Stimulated activated CD8-positive, alpha-beta memory T cell treated with anti-CD3 and anti-CD28 coated beads, Interleukin-4, amount 100 ng/mL, for 24 hours (primary cell): ENCODE measurements around the gene PSMB4.
"Not testable (repeated sequence)": the region's sequence is repeated elsewhere in the genome, so short reads cannot be mapped to it uniquely, and the experiment has no call there.

Experiments used
- DNase-seq: peaks from one replicate; pipeline ENCODE4 v3.0.0-alpha.2; 2020; ENCODE audit warnings: low read depth

The PSMB4 gene

DNA sequence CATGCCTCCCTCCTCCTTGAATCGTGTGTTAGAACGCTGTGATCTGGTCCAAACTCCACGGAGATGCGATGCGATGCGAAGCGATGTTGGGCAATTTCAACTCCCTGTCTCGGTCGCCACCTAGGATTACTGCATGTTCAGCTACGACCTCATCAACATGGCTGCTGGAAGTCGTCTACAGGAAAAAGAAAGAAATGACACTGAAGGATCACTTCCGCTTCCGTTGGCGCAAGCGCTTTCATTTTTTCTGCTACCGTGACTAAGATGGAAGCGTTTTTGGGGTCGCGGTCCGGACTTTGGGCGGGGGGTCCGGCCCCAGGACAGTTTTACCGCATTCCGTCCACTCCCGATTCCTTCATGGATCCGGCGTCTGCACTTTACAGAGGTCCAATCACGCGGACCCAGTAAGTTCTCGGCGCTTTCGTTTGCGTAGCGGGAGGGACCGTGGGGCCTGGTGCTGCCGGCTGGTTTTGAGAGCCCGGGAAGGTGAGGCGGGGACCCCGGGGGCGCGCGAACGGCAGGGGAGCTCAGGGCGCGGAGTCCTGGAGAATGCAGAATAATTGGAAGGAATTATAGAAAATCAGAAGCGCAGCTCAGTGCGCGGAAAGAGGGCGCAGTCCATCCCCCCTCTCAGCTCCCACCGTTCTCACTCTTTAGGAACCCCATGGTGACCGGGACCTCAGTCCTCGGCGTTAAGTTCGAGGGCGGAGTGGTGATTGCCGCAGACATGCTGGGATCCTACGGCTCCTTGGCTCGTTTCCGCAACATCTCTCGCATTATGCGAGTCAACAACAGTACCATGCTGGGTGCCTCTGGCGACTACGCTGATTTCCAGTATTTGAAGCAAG, at the start of gene PSMB4:
Gene PSMB4, plus strand, starts transcription at position 250 of the 848 bp plus-strand sequence. Its CDS starts 15 bp downstream, at position 265.
- DNase-seq: peak; percentile 58

DNA sequence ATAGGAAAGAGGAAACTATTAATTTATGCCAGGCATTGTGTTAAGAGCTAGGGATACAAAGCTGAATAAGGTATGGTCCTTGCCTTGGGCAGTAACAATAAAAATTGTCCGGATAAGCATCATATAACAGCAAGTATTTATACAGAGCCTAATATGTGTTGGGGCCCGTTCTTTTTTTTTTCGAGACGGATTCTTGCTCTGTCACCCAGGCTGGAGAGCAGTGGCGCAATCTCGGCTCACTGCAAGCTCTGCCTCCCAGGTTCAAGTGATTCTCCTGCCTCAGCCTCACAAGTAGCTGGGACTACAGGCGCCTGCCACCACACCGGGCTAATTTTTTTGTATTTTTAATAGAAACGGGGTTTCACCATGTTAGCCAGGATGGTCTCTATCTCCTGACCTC, 49.0 kb upstream of the PSMB4 start:
- DNase-seq: not testable (repeated sequence)

- no peak for DNase-seq
These were observed 47.2 kb upstream of the PSMB4 start for GRCh38 chr1:151352021-151352718.

- no peak for DNase-seq
These were observed 42.7 kb upstream of the PSMB4 start for GRCh38 chr1:151356696-151357095.

GRCh38 chr1:151361883-151362282, 37.5 kb upstream of the PSMB4 start:
- DNase-seq: no peak

DNA sequence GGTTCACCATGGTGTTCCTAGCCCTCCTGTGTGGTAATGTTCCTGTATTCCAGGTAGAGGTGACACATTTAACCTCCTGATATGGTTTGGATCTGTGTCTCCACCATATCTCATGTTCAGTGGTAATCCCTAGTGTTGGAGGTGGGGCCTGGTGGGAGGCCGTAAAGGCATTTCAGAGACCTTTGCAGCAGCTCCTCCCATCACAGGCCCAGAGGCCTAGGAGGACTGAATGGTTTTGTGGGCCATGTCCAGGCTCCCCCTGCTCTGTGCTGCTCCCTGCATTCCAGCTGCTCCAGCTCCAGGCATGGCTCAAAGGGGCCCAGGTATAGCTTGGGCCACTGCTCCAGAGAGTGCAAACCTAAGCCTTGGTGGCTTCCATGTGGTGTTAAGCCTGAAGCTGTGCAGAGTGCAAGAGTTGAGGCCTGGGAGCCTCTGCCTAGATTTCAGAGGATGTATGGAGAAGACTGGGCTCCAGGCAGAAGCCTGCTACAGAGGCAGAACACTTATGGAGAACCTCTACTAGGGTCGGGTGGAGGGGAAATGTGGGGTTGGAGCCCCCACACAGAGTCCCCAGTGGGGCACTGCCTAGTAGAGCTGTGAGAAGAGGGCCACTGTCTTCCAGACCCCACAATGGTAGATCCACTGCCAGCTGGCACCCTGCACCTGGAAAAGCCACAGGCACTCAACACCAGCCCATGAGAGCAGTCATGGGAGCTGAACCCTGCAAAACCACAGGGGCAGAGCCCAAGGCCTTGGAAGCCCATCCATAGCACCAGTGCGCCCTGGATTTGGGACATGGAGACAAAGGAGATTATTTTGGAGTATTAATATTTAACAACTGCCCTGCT, 36.8 kb upstream of the PSMB4 start:
- DNase-seq: no peak

- no peak for DNase-seq
These were observed 34.4 kb upstream of the PSMB4 start for GRCh38 chr1:151364996-151365395.

GRCh38 chr1:151367658-151368392, 31.5 kb upstream of the PSMB4 start:
- DNase-seq: no peak

GRCh38 chr1:151368393-151369301, 30.7 kb upstream of the PSMB4 start:
- no peak for DNase-seq

GRCh38 chr1:151369302-151369610, 30.1 kb upstream of the PSMB4 start:
- DNase-seq: no peak

- DNase-seq: no peak
These were observed 29.7 kb upstream of the PSMB4 start for GRCh38 chr1:151369621-151370048.

DNA sequence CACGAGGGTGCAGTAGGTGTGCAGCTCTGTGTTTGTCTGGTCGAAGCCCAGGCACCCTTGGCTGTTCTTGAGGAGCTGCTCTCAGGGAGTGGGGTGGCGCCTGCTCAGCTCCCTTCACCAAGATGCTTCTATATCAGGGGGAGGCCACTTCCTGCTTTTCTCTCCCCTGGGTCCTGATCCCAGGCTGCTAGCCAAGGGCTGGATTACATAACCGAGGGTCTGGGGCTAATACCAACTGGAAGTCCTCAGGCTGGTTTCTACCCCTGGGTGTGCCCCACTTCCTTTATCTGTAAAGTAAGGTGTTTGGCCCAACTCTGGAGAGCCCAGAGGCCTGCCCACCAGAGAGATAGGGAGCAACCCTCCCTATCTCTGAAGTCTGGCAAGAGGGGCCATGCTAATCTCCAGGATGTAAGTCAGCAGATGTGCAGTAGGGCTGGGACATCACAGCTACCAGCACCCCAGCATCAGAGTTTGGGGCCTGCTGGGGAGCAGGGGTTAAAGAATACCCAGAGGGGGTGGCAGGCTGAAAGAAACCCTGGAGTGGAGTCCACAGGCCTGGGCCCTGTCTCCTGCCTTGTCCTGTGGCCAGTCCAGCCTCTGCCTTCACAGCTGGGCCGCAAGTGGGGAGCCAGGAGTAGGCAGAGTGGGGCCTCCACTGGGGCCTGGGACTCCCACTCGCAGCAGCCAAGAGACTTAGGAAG, 29.0 kb upstream of the PSMB4 start:
- no peak for DNase-seq

DNA sequence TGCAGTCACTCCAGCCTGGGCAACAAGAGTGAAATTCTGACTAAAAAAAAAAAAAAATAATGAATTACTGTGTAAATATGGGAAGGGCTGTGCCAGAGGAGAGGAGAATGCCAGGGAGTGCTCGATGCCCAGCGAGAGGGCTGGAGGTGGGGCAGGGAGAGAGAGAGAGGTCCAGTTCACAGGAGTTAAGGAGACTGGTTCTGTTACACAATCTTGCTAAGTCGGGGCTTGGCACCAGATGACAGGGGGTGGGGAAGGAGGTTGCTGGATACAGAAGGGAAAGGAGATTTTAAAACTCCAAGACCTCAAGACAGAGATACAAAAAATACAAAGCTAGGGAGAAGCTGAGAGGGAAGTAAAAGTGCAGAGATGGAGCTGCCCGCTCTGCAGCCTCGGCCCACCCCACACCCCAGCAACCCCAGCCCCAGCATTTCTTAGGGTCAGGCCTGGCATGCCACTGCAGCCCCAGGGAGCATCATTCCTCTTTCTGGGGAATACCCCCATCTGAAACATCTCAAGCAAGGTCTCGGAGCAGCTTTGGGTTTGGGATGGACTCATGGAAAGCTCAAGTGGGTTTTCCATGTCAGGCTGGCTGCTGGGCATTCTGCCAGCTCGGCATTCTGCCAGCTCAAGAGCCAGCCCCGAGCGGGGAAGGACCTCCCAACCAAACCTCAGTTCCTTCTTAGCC, 27.9 kb upstream of the PSMB4 start:
- DNase-seq: no peak

DNA sequence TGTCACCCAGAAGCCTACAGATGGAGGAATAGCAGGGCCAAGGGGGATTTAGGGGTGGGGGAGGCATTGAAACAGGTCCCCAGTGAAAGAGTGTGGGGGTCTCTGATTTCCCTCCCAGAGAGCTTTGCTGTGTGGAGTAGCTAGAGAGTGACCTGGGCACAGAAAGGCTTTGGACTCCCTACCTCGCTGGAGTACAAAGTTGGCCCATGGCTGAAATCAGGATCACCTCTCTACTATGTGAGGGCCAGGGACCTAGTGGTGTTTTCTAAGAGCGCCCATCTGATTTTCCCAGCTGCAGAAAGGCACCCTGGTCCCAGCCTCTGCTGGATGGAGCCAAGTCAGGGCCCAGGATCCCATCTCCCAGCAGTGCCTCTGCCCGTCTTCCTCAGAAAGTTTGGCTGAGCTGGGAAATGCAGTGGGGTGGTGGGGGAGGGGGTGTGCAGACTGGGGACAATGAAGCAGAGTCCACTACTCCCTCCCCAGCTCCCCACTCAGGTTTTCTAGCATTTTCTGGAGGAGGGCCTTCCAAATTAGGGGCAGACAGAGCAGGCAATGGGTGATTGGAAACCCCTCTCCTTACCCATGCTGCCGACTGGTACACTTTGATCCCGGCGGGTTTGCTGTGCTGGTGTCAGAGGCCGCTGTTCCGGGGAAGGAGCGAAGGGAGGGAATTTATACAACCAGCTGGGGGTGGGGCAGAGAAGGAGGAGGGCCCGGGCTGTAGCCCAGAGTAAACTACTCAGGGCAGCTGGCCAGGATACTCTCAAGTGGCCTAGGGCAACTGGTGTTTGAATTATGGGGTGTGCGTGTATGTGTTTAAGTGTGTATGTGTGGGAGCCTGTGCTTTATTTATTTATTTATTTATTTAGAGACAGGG, 27.1 kb upstream of the PSMB4 start, which contains the start of gene SELENBP1:
Gene SELENBP1, minus strand, starts transcription at position 648 of the 877 bp plus-strand sequence. Its CDS starts 64 bp downstream, at position 584.
- DNase-seq: no peak

DNA sequence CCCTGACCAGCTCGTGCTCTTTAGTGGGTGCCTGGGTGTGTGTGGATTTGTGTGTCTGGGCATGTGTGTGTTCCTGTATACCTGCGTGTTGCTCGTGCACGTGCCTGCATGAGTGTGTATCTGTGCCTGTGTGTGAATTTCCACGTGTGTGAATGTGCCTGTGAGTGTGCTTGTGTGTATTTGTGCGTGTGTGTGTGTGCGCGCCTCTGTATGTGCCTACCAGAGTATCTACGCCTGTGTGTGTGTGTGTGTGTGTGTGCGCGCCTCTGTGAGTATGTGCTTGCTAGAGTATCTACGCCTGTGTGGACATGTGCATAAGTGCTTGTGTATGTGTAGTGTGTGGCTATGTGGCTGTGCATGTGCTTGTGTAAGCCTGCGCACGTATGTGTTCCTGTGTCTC, 26.2 kb upstream of the PSMB4 start:
- DNase-seq: no peak

DNA sequence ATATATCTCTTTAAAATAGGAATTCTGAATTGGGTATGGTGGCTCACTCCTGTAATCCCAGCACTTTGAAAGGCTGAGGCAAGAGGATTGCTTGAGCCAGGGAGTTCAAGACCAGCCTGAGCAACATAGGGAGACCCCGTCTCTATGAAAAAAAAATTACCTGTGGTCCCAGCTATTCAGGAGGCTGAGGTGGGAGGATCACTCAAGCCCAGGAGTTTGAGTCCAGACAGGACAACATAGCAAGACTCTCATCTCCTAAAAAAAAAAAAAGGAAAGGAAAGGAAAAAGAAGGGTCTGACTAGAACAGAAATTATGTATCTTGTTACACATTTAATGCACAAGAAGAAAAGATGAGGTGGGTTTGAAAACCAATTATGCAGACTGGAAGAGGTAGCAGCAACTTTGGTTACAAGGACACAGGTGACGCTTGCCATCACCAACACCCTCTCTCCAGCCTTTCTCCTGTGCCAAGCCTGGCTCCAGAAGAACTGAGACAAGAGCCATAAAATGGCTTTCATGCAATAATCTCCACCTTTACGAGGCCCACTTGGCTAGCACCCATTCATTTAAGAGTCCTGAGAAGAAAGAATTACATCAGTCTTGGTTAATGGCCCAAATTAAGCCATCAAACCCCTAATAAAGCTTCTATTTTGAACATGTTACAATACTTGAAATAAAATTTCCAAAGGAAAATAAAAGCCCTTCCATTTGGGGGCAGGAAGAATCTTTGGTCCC, 22.1 kb upstream of the PSMB4 start:
- DNase-seq: no peak

DNA sequence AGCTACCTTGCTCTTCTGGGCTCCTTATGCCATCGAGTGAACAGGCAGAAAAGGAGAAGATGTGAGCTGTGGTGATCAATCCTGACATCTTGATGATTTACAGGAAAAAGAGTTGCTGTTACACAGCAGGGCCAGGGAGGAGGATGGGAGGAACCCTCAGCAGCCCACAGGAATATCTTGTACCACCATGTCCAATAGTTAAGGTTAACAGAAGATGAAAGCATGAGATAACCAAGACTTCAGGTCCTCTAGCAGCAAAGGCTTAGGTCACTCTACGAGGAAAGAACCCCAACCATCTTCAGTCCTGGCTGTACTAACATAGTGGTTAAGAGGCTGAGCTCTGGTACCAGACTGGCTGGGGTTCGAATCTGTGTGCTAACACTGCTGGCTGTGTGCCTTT, 14.8 kb upstream of the PSMB4 start:
- no peak for DNase-seq

DNA sequence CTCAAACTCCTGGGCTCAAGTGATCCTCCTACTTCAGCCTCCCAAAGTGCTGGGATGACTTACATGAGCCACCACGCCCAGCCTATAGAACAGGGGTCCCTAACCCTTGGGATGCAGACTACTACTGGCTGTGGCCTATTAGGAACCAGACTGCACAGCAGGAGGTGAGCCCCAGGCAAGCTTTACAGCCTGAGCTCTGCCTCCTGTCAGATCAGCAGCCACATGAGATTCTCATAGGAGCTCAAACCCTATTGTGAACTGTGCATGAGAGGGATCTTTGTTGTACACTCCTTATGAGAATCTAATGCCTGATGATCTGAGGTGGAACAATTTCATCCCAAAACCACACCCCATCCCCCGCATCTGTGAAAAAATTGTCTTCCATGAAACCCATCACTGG, 13.4 kb upstream of the PSMB4 start:
- DNase-seq: no peak
